Measurements from ENCODE around the gene RITA1.

GRCh38 chr12:113165521-113166450 lies 19.7 kb upstream of the RITA1 start:
- no peak for TF ChIP-seq CTCF (IDR thresholded peaks at IDR 0.05)
- TF ChIP-seq EZH2 (IDR thresholded peaks at IDR 0.05; ENCODE audit: borderline replicate concordance, insufficient read depth, low read depth, low read length, poor library complexity, severe bottlenecking), result no peak
